Glutamatergic neuron (in vitro differentiated cells): ENCODE data around the gene FBN2. TPM values are rescaled to one million over a fixed set of nuclear protein-coding genes. Genes with fewer than 3 reads are reported as not detected.

Experiments used
- DNase-seq: peaks from one replicate; pipeline ENCODE4 v3.0.0; 2022
- H3K27ac Mint-ChIP-seq: one replicate; pipeline ENCODE4 v1.8.0; 2020; ENCODE audit warnings: mild to moderate bottlenecking, mixed read lengths, inconsistent platforms; ENCODE audit not compliant: unreplicated experiment
- H3K27me3 Mint-ChIP-seq: one replicate; pipeline ENCODE4 v1.8.0; 2020; ENCODE audit warnings: mild to moderate bottlenecking, moderate library complexity, mixed read lengths, inconsistent platforms; ENCODE audit not compliant: unreplicated experiment
- H3K36me3 Mint-ChIP-seq: one replicate; pipeline ENCODE4 v1.8.0; 2020; ENCODE audit warnings: mild to moderate bottlenecking, mixed read lengths, inconsistent platforms; ENCODE audit not compliant: unreplicated experiment
- H3K4me1 Mint-ChIP-seq: one replicate; pipeline ENCODE4 v1.8.0; 2020; ENCODE audit warnings: mild to moderate bottlenecking, low read depth, mixed read lengths, inconsistent platforms; ENCODE audit not compliant: unreplicated experiment
- H3K4me3 Mint-ChIP-seq: one replicate; pipeline ENCODE4 v1.8.0; 2020; ENCODE audit warnings: mild to moderate bottlenecking, mixed read lengths, inconsistent platforms; ENCODE audit not compliant: unreplicated experiment
- H3K9me3 Mint-ChIP-seq: one replicate; pipeline ENCODE4 v1.8.0; 2020; ENCODE audit warnings: mild to moderate bottlenecking, moderate library complexity, mixed read lengths, inconsistent platforms; ENCODE audit not compliant: unreplicated experiment
- CTCF ChIP-seq: fragments of 200-600 bp; sonication (generic); IDR thresholded peaks from one replicate; pipeline ENCODE4 v1.5.0; 2021; ENCODE audit not compliant: partially characterized antibody, unreplicated experiment
- total RNA-seq: library from RNA; stranded (reverse); fragmentation: NEBNext Ultra II Directional; extraction: Animal tissue kit (Norgen Biotek cat#: 25700); gene quantifications from one replicate; pipeline ENCODE4 v1.2.1, GENCODE V29; 2021; ENCODE audit not compliant: unreplicated experiment

Gene FBN2
- total RNA-seq, 1 donor from 2014 or later = 0.86 TPM

- H3K27me3 Mint-ChIP-seq = no peaks in the 10 kb centered on the region
- H3K4me1 Mint-ChIP-seq = no peaks in the 10 kb centered on the region
- no peak overlapping the region for H3K4me3 Mint-ChIP-seq
- no peak for TF ChIP-seq CTCF
- H3K9me3 Mint-ChIP-seq = no peaks in the 10 kb centered on the region
- H3K36me3 Mint-ChIP-seq = no peaks in the 10 kb centered on the region
- no peak for DNase-seq
- H3K27ac Mint-ChIP-seq = no peak overlapping the region
Observed at GRCh38 chr5:128559300-128560297, 21.6 kb upstream of the FBN2 start.

DNA sequence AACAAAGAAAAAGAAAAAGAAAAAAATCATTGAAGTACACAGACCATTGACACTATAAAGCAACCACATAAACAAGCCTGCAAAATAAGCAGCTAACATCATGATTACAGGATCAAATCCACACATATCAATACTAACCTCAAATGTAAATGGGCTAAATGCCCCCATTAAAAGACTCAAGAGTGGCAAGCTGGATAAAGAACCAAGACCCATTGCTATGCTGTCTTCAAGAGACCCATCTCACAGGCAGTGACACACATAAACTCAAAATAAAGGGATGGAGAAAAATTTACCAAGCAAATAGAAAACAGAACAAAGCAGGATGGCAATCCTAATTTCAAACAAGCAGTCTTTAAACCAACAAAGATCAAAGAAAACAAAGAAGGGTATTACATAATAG is 15.7 kb upstream of the FBN2 start:
- no peak for DNase-seq
- no peak for TF ChIP-seq CTCF
- Mint-ChIP-seq H3K4me3 (no peak overlapping the region), H3K4me1 (no peaks in the 10 kb centered on the region), H3K27ac (no peak overlapping the region), H3K9me3 (peaks cover 3% of the 10 kb centered on the region), H3K27me3 (peaks cover 2% of the 10 kb centered on the region), H3K36me3 (peaks cover 4% of the 10 kb centered on the region)

GRCh38 chr5:128551476-128551875 is 13.4 kb upstream of the FBN2 start:
- no peak for TF ChIP-seq CTCF
- Mint-ChIP-seq H3K36me3 (peaks cover 4% of the 10 kb centered on the region), H3K4me3 (no peak overlapping the region), H3K27ac (no peak overlapping the region), H3K4me1 (no peaks in the 10 kb centered on the region), H3K9me3 (peaks cover 3% of the 10 kb centered on the region), H3K27me3 (peaks cover 2% of the 10 kb centered on the region)
- DNase-seq = no peak

- H3K9me3 Mint-ChIP-seq = peaks cover 3% of the 10 kb centered on the region
- H3K4me1 Mint-ChIP-seq = no peaks in the 10 kb centered on the region
- no peak for TF ChIP-seq CTCF
- no peak overlapping the region for H3K4me3 Mint-ChIP-seq
- H3K36me3 Mint-ChIP-seq = peaks cover 4% of the 10 kb centered on the region
- no peak overlapping the region for H3K27ac Mint-ChIP-seq
- no peak for DNase-seq
- H3K27me3 Mint-ChIP-seq = peaks cover 2% of the 10 kb centered on the region
Observed at GRCh38 chr5:128549496-128549895, 11.5 kb upstream of the FBN2 start.

- Mint-ChIP-seq H3K36me3 (no peaks in the 10 kb centered on the region), H3K27me3 (no peaks in the 10 kb centered on the region), H3K27ac (no peak overlapping the region)
Observed at GRCh38 chr5:128546658-128547281, 8.7 kb upstream of the FBN2 start.

More at GRCh38 chr5:128546658-128547281, 8.7 kb upstream of the FBN2 start:
- Mint-ChIP-seq H3K4me1 (no peaks in the 10 kb centered on the region), H3K4me3 (no peak overlapping the region), H3K9me3 (no peaks in the 10 kb centered on the region)
- no peak for TF ChIP-seq CTCF
- DNase-seq = no peak
